M059J (cell line): ENCODE results near the gene VPREB1. TPM values are rescaled to one million over a fixed set of nuclear protein-coding genes. Genes with fewer than 3 reads are reported as not detected.
"Not testable (repeated sequence)": the region's sequence is repeated elsewhere in the genome, so short reads cannot be mapped to it uniquely, and the experiment has no call there.

Experiments
- DNase-seq: peaks from one replicate; pipeline ENCODE4 v3.0.0-alpha.2; 2012; ENCODE audit warnings: low read depth
- total RNA-seq: library from RNA; depleted of rRNA; stranded (reverse); fragments of >200 nt; shearing (Covaris generic); gene quantifications from 2 replicates; pipeline ENCODE4 v1.2.3, GENCODE V29; 2014; rRNA removed

VPREB1 gene
- not detected in 2 replicates for total RNA-seq

DNA sequence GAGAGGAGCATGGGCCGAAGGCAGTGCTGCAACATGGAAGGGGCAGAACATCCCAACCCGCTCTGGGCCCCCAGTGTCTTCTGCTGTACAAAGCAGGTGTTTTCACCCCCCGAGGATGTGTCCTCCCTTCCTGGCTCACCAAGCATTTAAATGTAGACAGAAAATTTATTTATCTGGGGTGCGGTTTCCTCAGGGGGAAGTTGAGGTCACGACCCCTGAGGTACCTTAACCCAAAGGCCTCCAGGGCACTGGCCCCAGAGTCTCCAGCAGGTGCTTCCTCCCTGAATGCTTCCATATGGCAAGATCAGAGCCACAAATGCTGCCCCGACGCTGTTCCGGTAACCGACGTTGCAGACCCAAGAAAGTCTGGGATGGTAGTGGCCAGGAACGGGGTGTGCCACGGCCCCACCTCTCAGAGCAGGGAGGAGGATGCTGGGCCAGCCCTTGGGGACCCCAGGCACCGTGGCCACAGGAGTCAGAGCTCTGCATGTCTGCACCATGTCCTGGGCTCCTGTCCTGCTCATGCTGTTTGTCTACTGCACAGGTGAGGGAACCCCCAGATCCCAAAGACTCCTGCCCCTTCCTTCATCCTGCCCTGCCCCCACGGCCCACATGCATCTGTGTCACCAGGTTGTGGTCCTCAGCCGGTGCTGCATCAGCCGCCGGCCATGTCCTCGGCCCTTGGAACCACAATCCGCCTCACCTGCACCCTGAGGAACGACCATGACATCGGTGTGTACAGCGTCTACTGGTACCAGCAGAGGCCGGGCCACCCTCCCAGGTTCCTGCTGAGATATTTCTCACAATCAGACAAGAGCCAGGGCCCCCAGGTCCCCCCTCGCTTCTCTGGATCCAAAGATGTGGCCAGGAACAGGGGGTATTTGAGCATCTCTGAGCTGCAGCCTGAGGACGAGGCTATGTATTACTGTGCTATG, at the start of gene VPREB1:
Gene VPREB1, plus strand, starts transcription at position 471 of the 935 bp plus-strand sequence. Its CDS starts 28 bp downstream, at position 499.
- no peak for DNase-seq

DNA sequence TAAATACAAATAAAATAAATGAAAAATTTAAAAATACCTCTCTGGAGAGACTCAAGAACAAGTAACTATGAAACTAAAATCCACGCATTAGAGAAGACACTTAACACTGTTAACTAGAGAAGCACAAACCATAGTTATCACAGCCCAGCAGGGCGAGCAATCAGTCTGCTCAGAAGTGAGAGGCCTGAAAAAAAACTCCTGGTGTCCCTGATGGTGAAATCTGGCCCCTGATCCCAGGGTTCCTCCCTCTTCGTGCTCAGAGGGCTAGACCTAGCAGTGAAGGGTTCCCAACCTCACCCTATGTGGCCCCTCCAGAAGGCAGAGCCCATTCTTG, 49.7 kb upstream of the VPREB1 start:
- DNase-seq, result no peak

DNA sequence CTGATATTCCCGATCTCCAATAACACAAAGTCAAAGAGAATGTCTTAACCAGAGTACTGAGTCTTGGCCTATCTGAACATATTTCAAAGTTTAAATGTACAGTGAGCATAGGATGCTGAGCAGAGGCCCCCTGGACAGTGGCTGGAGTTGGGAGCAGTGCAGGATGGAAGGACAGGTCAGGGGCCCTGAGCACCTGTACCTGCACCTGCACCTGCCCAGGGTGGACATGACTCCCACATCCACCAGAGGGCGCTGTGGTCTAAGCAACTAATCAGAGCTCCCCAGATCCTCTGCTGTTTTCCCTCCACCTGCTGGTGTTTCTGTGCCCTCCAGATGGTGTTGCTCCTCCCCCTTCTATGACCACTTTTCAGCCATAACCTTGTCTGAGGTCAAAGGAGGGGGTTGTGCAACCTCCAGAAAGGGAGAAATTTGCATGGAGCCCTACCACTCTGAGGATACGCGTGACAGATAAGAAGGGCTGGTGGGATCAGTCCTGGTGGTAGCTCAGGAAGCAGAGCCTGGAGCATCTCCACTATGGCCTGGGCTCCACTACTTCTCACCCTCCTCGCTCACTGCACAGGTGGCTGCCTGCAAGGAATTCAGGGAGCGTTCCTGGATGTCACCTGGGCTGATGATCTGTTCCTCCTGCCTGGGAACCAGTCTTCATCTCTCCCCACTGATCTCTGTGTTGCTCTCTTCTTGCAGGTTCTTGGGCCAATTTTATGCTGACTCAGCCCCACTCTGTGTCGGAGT, 49.1 kb upstream of the VPREB1 start:
- peak; percentile 44 for DNase-seq

- DNase-seq, result no peak
Observed at GRCh38 chr22:22196018-22196533, 48.5 kb upstream of the VPREB1 start.

DNA sequence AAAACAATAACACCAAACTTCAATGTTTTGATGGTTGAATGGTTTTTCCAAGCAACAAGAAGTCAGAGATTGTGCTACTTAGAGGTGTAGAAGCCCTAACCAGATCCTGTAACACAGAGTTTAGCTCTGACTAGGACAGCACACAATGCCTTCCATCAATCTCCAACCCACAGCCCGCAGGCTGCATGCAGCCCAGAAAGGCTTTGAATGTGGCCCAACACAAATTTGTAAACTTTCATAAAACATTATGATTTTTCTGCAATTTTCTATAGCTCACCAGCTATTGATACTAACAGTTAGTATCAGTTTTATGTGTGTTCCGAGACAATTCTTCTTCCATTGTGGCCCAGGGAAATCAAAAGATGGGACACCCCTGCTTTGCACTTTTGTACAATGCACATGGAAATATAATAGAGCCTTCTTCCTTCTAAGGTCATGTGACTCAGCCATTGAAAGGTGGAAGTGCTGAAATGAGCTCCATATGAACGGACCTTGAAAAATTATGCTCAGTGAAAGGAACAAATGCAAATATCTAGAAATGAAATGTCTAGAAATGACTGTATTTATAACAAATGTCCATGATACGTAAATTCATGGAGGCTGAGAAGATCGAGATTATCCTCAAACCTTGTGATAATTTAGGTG, 47.6 kb upstream of the VPREB1 start:
- no peak for DNase-seq

DNA sequence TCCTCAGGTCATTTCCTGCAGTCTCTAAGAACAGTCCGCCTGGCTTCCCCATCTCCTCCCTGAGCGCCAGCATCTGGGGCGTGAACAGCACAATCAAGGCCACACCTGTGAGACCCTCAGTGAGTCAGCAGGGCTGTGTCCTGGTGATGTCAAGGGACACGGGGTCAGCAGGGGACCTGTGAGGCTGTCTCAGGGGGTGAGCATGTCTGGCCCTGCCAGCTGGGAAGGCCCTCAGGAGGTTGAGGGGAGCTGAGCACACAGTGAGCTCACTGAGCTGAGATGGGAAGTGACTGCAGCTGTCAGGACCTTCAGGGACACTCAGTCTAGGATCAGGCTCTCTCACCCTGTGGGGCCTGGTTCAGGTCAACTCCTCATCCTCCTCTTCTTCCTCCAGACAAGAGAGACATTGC, 46.6 kb upstream of the VPREB1 start:
- DNase-seq, result no peak

GRCh38 chr22:22198751-22199150, 45.8 kb upstream of the VPREB1 start:
- DNase-seq, result no peak

DNA sequence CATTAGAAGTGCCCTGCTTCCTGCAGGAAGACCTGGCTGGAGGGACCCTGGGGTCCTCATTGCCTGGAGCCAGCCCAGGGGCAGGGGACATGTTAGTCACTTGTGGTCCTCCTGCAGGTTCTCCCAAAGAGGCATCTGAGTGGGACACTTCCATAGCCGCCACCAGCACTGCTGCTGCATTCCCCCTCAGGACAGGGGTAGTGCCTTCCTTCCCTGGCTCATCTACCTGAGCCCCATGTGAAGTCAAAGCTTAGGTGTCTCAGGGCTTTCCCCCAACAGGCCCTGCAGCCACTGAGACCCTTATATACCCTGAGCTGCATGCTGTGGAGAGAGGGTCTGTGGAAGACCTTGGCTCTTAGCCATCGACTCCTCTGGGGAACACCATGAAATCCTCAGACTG, 45.0 kb upstream of the VPREB1 start:
- DNase-seq, result no peak

DNA sequence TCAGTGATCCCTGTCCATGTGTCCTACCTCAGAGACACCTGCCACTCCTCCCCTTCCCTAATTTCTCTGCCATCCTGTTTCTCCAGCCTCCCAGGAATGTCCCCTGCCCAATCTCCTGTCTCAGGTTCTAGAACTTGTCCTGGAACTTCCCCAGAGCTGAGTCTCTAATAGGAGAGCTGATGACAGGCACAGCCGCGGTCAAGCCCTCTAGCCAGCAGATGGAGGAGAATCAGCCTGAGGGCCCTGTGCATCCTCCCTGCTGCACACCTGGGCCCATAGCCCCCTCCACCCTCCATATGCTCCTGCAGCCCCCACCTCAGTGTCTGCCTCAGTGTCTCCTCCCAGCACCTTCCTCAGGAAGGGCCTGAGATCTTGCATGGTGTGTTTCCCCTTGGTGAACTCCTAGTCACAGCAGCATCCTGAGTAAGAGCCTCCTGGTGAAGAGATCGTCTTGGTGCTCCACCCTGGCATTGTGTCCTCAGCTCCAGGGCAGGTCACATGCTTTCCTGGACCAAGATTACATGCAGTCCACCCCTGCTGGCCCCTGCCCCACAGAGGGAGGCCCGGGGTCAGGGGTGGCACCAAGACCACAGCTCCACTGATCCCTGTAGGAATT, 43.9 kb upstream of the VPREB1 start:
- DNase-seq, result no peak

DNA sequence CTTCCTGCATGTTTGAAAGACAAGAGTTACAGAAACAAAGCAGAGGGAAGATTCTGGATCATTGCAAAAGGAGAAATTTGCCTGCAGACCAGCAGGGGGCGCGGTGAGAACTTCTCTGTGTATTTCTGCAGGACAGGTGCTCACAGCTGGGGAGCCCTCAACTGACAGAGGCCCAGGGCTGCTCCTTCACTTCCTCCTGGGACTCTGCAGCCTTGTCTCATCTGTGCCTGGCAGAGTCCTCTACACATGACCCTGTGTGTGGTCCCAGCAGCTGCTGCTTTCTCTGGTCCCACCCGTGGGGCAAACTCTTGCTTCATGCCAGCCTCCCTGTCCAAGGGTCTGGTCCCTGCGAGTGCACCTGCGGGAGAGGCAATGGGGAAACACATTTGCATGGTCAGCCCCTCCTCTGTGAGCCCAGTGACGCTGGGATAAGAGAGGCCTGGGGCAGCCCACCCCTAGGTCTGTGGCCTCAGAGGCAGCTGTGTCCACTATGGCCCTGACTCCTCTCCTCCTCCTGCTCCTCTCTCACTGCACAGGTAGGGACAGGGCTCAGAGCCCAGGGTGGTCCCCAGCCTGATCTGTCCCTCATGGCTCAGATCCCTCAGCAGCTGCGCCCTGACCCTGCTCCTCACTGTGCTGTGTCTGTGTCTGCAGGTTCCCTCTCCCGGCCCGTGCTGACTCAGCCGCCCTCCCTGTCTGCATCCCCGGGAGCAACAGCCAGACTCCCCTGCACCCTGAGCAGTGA, 43.2 kb upstream of the VPREB1 start:
- DNase-seq, result peak; percentile 26

GRCh38 chr22:22201930-22202343, 42.6 kb upstream of the VPREB1 start:
- no peak for DNase-seq

DNA sequence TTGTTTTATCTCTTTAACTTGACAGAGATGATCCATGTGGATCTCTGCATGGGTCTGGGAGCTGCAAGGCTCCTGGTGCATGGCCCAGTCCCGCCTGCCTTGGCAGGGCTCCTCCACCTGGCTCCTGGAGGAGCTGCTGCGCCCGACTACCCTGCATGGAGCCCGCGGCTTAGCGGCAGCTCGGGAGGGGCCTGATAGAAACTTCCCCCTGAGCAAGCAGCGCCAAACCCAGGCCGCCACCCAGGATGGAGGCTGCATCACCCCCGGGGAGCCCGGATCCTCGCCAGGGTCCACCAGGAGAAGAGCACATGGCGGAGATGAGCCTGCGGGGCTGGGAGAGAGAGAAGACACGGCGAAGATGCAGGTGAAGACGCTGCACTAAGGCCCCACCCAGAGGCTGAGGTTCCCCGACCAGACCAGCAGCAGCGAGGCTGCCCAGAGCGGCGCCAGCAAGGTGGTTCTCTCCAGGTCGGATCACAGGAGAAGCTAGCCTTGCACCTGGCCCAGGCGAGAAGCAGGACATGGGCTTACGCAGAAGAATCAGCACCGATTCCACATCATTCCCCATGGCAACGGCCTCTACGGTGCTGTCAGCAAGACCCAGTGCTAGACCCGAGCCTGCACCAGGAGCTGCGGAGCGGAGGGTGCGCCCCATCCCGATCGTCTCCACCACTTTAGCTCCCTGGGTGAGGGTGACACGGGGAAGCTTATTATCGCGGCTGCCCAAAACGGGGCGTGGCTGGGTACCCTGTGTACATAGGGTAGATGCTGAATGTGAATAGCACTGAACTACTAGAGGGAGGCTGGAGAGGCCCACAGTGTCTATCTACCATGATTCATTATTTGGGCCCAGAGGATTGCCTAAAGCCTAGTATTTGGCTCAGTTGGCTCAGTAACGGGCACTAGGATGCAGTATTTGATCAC, 41.3 kb upstream of the VPREB1 start:
- DNase-seq, result no peak

DNA sequence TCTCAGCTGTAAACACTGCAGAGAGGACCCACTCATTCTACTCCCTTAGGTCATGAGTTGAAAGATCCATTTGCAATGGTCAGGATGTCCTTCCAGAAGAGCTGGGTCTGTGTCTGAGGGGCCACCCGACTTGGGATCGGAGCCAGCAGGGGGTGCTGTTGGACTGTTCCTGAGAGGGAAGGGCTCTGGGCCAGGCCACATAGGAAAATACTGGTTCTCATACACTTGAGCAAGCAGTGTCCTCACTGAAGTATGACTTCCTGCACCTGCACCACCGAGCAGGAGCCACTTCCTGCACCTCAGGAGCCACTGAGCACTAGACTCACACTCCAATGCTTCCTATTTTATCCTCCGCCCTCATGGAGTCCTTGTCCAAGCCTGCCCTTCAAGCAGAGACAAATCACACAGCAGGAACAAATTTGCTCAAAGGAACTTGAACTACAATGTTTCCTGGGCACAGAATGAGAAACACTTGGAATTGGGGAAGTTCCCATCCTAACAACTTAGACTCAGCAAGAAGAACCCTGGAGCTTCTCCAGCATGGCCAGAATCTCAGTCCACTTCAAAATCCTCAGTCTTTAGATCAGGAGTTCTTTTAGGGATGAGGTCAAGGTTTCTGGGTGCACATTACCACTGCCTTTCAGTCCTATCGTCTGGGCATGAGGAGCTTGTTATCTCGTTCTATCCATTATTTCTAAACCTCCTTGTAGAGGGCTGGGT, 36.6 kb upstream of the VPREB1 start:
- DNase-seq, result peak; percentile 52

- no peak for DNase-seq
Observed at GRCh38 chr22:22208652-22209051, 35.9 kb upstream of the VPREB1 start.

DNA sequence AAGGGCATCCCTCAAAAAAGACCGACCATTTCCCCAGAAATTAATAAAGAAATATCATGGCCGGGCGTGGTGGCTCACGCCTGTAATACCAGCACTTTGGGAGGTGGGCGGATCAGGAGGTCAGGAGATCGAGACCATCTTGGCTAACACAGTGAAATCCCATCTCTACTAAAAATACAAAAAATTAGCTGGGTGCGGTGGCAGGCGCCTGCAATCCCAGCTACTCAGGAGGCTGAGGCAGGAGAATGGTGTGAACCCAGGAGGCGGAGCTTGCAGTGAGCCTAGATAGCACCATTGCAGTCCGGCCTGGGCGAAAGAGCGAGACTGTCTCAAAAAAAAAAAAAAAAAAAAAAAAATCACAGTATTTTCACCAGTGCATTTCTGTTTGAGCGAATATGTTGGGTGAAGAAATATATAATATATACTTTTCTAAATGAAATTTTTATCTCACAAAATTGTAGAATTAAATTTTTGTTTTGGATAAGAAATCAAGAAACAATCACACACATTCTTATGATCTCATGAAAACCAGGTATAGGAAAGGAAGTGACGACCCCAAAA, 35.4 kb upstream of the VPREB1 start:
- not testable (repeated sequence) for DNase-seq

DNA sequence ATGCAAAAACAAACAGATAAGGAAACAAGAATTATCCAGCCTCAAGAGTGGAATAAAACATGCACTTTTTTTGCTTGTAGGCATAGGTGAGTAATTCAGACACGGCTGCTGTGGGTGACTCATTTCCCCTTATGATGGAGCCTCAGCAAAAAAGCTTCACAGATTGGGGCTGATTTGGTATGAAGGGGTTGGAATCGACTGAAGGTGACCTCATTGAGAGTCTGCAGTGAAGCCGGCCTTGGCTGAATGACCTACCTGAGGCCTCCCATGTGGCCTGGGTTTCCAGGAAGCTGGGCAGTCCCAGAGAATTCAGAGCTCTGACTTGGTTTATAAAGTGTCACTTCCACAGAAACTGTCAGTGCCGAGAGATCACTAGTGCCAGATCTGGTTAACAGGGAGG, 34.2 kb upstream of the VPREB1 start:
- peak; percentile 84 for DNase-seq

DNA sequence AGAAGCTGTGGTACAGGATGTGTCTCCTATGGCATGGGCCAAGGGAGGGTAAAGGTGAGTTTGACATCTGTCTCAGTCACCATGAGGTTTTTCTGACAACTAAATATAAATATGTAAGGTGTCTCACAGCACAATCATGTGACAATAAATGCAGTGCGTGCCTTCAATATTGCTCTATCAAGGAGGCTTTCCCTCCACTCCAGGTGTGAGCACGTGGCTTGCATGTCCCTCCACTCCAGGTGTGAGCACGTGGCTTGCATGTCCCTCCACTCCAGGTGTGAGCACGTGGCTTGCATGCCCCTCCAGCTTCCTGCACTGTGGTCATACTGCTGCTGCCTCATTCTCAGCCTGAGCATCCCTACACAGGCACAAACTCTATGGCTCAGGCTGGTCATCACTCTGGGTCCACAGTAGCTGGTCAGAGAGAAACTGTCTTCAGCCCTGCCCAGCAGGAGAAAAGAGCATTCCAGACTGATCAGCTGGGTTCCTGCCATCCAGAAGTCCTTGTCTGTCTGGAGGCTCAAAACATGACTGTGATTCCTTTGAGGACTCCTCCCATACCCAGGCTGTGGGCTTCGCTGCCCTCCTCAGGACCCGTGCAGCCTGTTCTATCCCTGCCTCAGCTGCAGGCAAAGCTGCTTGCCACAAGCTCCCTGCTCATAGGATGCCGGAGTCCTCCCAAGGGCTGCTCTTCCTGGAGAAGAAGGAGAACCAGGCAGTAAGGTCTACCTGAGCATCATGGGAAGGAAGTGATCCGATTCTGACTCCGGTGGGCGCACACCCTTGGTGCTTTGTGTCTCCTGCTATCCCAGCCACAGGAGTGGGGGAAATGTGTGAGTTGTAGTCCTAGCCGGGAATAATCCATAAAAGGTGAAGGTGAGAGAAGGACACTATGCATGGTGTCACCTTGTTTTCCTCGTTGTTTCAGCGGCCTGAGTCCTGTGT, 33.4 kb upstream of the VPREB1 start:
- no peak for DNase-seq

DNA sequence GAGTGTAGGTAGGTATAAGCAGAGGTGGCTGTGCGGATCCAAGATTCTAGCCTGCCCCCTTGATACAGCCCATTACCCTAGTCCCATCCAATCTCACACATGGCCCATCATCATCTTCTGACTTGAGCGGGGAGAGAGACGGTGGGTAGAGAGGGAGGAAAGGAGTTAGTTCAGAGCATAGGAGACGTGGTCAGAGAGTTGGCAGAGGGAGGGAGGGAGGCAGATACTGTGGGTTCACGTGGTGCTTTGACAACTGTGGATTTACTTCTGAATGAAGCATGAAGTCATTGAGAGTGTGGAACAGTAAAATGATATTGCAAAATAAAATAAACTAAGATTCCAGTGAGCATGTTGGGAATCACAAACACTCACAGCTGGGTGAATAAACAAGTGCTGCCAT, 31.4 kb upstream of the VPREB1 start:
- no peak for DNase-seq
